Pancreas (tissue), 10 donors: ENCODE results near the gene TJP2. TPM values are rescaled to one million over a fixed set of nuclear protein-coding genes. Genes with fewer than 3 reads are reported as not detected.

Experiments
- ATAC-seq, 4 donors: fragments of 200-7000 bp; cut with Tn5 transposase; one replicate each; pipeline versions ENCODE4 v1.8.0 to v1.9.1; 2020; ENCODE audit warnings: mild to moderate bottlenecking in 4 of 4, moderate library complexity in 4 of 4
- DNase-seq, 6 donors: peaks; one replicate each; pipeline ENCODE4 v3.0.0-alpha.2; 2020
- FAIRE-seq: peaks from 2 replicates; lab custom pipeline; 2012; peaks lifted over from hg19 to GRCh38; lab: Jason Lieb, UNC
- H3K27ac ChIP-seq, 4 donors: fragments of 200-600 bp; sonication (generic); 1 replicate in 3 of 4; 2 replicates in 1 of 4; pipeline versions ENCODE4 v1.5.0 to v1.8.0; 2020
- H3K27me3 ChIP-seq, 4 donors: fragments of 200-600 bp; one replicate each; pipeline ENCODE4 v1.8.0; 2021
- H3K36me3 ChIP-seq, 3 donors: fragments of 200-600 bp; sonication (generic) in 1 of 3; one replicate each; pipeline versions ENCODE4 v1.5.0 to v1.8.0; 2020 to 2021
- H3K4me1 ChIP-seq, 3 donors: fragments of 200-600 bp; one replicate each; pipeline ENCODE4 v1.8.0; 2021
- H3K4me3 ChIP-seq, 4 donors: fragments of 200-600 bp; sonication (generic) in 2 of 4; one replicate each; pipeline versions ENCODE4 v1.5.0 to v1.8.0; 2020 to 2021
- H3K9me3 ChIP-seq, 4 donors: fragments of 200-600 bp; one replicate each; pipeline ENCODE4 v1.8.0; 2021
- WGBS, 2 donors: extraction: QIAGEN DNeasy Blood & Tissue Kit; methylation state at CpG; one replicate each; pipeline ENCODE4 v1.1.7; 2013; 5-methylcytosine and 5-hydroxymethylcytosine counted together
- intact Hi-C, 3 donors: fragments of 100-400 bp; cut with DNase I; formaldehyde crosslinking; loops; one replicate each; pipeline versions ENCODE4 v1.11.1 to v1.14.2; 2022
- polyA plus RNA-seq, 2 donors: library from polyadenylated mRNA; stranded (reverse); fragments of 200-250 nt; gene quantifications; one replicate each; pipeline ENCODE4 v1.2.3, GENCODE V29; 2013
- total RNA-seq, 6 donors: library from RNA; stranded (reverse); fragmentation: NEBNext Ultra II Directional in 4 of 6; extraction: Animal tissue kit (Norgen Biotek cat#: 25700) in 4 of 6; gene quantifications; one replicate each; pipeline versions ENCODE4 v1.2.1 to v1.2.4, GENCODE V29; 2021 to 2023
- TF ChIP-seq, protein P1 (sequence below), 4 donors: fragments of 200-600 bp; sonication (generic) in 3 of 4; IDR thresholded peaks; one replicate each; pipeline versions ENCODE4 v1.5.0 to v1.8.0; 2021; ENCODE audit warnings: antibody characterized with exemption in 4 of 4
- donor health status: healthy with polysubstance abuse.
- donor health status: DM: no; HTN: no; CAD: no; lungs with moderate emphysema.
- donor health status: DM: no; HTN: no; CAD: no.
- donor health status: control.
- donor health status: control.
- donor health status: Bipolar disorder and iron deficiency.
- donor health status: DM: yes; HTN: yes; CAD: no.
- donor health status: DM: no; HTN: no; CAD: no.
- donor health status: DM: no; HTN: no; CAD: no.
- donor health status: DM: yes; HTN: yes; CAD: no.

Gene TJP2
- total and polyA plus RNA-seq, 8 donors: 24.1 to 70.3 (median 31.5) TPM

DNA sequence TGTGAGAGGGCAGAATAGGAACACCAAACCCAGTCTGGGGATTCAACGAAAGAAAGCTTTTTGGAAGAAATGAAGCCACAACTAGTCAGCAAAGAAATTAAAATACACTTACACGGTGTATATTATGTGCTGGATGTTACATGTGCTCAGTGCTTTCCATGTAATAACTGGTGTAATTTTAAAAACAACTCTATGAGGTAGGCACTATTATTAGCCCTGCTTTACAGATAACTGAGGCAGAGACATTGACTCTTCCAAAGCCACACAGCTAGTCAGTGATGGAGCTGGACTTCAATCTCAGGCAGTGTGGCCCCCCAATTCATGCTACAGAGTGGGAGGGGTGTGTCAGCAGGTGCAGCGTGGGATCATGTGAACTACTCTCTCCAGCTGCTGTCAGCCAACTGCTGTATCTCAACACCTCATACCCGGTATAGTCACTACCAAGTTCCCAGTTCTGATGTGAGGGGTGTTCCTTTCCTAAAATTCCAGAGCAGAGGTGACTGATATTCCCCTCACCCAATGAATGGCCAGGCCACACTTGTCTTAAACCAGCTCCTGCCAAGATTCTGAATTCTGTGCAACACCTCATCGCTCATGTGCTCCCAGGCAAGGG is 33.8 kb upstream of the TJP2 start:
- intact Hi-C loops: no loop called here
- WGBS, 2 donors: 97 to 98% methylated on average over 5 of the region's 5 CpGs
- H3K27me3 ChIP-seq: no peaks in the 10 kb centered on the region
- no peaks in the 10 kb centered on the region for H3K4me1 ChIP-seq
- H3K36me3 ChIP-seq: no peaks in the 10 kb centered on the region
- H3K9me3 ChIP-seq: no peaks in the 10 kb centered on the region
- no peak for FAIRE-seq
- TF ChIP-seq, protein P1, sequence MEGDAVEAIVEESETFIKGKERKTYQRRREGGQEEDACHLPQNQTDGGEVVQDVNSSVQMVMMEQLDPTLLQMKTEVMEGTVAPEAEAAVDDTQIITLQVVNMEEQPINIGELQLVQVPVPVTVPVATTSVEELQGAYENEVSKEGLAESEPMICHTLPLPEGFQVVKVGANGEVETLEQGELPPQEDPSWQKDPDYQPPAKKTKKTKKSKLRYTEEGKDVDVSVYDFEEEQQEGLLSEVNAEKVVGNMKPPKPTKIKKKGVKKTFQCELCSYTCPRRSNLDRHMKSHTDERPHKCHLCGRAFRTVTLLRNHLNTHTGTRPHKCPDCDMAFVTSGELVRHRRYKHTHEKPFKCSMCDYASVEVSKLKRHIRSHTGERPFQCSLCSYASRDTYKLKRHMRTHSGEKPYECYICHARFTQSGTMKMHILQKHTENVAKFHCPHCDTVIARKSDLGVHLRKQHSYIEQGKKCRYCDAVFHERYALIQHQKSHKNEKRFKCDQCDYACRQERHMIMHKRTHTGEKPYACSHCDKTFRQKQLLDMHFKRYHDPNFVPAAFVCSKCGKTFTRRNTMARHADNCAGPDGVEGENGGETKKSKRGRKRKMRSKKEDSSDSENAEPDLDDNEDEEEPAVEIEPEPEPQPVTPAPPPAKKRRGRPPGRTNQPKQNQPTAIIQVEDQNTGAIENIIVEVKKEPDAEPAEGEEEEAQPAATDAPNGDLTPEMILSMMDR (IDR thresholded peaks at IDR 0.05): no peak
- H3K27ac ChIP-seq: no peak overlapping the region
- no peak for ATAC-seq
- H3K4me3 ChIP-seq: no peak overlapping the region
- DNase-seq: no peak

DNA sequence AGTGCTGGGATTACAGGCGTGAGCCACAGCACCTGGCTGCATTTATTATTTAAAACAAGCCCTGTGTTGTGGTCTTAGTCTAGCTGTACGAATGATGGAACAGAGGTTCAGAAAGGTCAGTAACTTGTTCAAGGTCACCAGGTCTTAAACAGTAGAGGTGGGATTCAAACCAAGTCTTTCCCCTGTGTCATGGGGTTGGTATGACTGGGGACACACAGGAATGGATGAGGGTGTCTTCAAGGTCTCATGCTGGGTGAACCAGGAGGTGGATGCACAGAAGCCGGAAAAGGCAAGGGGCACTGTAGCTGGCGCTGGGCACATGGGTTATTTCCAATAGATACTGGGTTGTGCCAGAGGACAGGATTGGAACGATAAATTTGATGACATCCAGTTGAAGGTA is 32.2 kb upstream of the TJP2 start:
- WGBS, 2 donors: 60 to 67% methylated on average over 5 of the region's 5 CpGs
- no peak for DNase-seq
- ATAC-seq: no peak
- Histone ChIP-seq H3K4me3 (no peak overlapping the region), H3K9me3 (no peaks in the 10 kb centered on the region), H3K27me3 (no peaks in the 10 kb centered on the region), H3K36me3 (no peaks in the 10 kb centered on the region), H3K4me1 (no peaks in the 10 kb centered on the region), H3K27ac (no peak overlapping the region)
- intact Hi-C loops: no loop called here
- no peak for FAIRE-seq
- TF ChIP-seq, protein P1 (IDR thresholded peaks at IDR 0.05): no peak

DNA sequence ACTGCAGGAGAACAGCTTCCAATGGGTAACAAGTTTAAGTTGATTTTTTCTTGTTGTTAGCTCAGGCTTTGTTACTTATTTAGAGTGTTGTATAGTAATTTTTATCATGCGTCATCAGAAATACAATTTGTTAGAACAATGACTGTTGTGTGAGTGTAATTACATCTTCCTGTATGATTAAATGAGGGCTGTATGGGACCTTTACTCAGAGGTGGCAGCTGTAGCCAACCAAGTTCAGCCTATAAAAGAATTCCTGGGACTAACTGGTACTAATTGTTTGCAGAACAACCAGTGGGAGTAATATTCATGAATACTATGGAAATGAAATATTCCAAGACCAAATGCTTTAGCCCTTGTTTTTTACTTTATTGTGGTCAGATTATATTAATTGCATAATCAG is 30.8 kb upstream of the TJP2 start:
- DNase-seq (no peak), ATAC-seq (no peak), FAIRE-seq (no peak)
- no peaks in the 10 kb centered on the region for H3K4me1 ChIP-seq
- H3K4me3 ChIP-seq: no peak overlapping the region
- intact Hi-C loops: no loop called here
- TF ChIP-seq, protein P1 (IDR thresholded peaks at IDR 0.05): no peak
- H3K27ac ChIP-seq: no peak overlapping the region
- H3K9me3 ChIP-seq: no peaks in the 10 kb centered on the region
- H3K27me3 ChIP-seq: no peaks in the 10 kb centered on the region
- no peaks in the 10 kb centered on the region for H3K36me3 ChIP-seq
- 73 to 79% methylated on average over 1 of the region's 1 CpG for WGBS, 2 donors

DNA sequence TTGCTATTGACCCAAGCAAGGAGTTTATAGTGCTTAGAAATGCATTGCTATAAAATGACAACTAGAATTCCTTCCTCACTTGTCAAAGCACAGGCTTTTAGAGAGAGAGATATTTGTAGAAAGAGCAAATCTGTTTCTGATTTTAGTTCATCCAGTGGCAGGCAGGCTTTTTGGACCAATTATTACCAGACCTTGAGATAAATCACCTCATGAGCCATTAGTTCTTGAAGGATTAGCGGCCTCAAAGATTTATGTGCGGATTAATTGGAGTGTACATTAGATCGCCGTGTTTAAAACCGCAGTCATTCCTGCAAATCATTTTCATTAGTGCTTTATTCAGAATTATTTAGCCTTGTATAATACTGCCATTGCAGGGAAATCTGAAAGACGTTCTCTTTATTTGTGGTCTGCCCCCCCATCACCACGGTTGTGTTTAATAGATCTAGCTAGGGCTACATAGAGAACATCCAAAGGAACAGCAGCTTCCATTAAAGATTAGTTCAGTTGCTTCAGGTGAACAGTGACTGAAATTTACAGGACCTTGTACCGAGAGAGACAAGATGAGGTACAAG is 28.8 kb upstream of the TJP2 start:
- TF ChIP-seq, protein P1 (IDR thresholded peaks at IDR 0.05): no peak
- DNase-seq (no peak), ATAC-seq (no peak), FAIRE-seq (no peak)
- H3K4me1 ChIP-seq: no peaks in the 10 kb centered on the region
- 86 to 90% methylated on average over 8 of the region's 8 CpGs for WGBS, 2 donors
- H3K27ac ChIP-seq: no peak overlapping the region
- no peak overlapping the region for H3K4me3 ChIP-seq
- no peaks in the 10 kb centered on the region for H3K9me3 ChIP-seq
- no peaks in the 10 kb centered on the region for H3K36me3 ChIP-seq
- no peaks in the 10 kb centered on the region for H3K27me3 ChIP-seq
- intact Hi-C loops: no loop called here
